Endothelial cell of hepatic sinusoid (primary cell): Measurements from ENCODE around the gene SIAE.

Experiments used
- in situ Hi-C: cut with HindIII; loops from 2 replicates; pipeline ENCODE4 v1.10.0; 2017; ENCODE audit warnings: low sequenced_read_pairs

The SIAE gene

GRCh38 chr11:124584681-124585372 lies 88.7 kb downstream of the SIAE start:
- in situ Hi-C loops = no loop called here

DNA sequence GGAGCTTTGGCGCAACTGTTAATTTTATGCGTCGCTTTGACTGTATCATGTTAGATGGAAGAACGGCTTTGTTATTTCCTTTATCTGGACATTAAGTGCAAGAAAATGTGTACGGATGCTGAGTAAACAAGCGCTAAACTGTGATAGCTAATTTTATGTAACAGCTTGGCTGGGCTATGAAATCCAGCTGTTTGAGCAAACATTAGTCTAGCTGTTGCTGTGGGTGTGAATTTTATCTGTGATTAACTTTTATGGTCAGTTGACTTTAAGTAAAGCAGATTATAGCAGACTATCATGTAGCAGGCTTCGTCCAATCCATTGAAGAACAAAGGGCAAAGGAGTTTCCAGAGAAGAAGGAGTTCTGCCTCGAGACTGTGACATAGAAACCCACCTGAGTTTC lies 89.8 kb downstream of the SIAE start:
- in situ Hi-C loops = no loop called here
